Esophagus squamous epithelium (tissue), 5 donors: Measurements from ENCODE around the gene C14orf180. TPM values are rescaled to one million over a fixed set of nuclear protein-coding genes. Genes with fewer than 3 reads are reported as not detected.

Experiments used
- DNase-seq: peaks from one replicate; lab custom pipeline; 2025; lab: John Stamatoyannopoulos, UW
- H3K27ac ChIP-seq, 4 donors: fragments of 200-600 bp; sonication (generic); one replicate each; pipeline ENCODE4 v1.5.1; 2016 to 2019; ENCODE audit warnings: mild to moderate bottlenecking in 1 of 4
- H3K27me3 ChIP-seq, 4 donors: fragments of 200-600 bp; sonication (generic); 1 replicate in 3 of 4; 2 replicates in 1 of 4; pipeline versions ENCODE4 v1.5.1 to v1.6.0; 2017 to 2021; ENCODE audit warnings: antibody characterized with exemption in 1 of 4
- H3K36me3 ChIP-seq, 3 donors: fragments of 200-600 bp; sonication (generic); one replicate each; pipeline ENCODE4 v1.5.1; 2016 to 2019
- H3K4me1 ChIP-seq, 3 donors: fragments of 200-600 bp; sonication (generic); one replicate each; pipeline ENCODE4 v1.5.1; 2017 to 2019
- H3K4me3 ChIP-seq, 4 donors: fragments of 200-600 bp; sonication (generic); 1 replicate in 3 of 4; 2 replicates in 1 of 4; pipeline ENCODE4 v1.5.1; 2016 to 2019; ENCODE audit warnings: mild to moderate bottlenecking in 2 of 4, moderate library complexity in 1 of 4
- H3K9me3 ChIP-seq, 3 donors: fragments of 200-600 bp; sonication (generic); one replicate each; pipeline ENCODE4 v1.5.1; 2016 to 2019
- POLR2A ChIP-seq, 4 donors: fragments of 450-650 bp; IDR thresholded peaks; one replicate each; pipeline ENCODE4 v1.6.1; 2017; ENCODE audit warnings: antibody characterized with exemption in 4 of 4, mild to moderate bottlenecking in 4 of 4, moderate library complexity in 3 of 4
- WGBS, 2 donors: methylation state at CpG; one replicate each; pipeline ENCODE4 v1.1.5; 2018; 5-methylcytosine and 5-hydroxymethylcytosine counted together
- intact Hi-C: fragments of 100-400 bp; cut with DNase I; formaldehyde crosslinking; loops from one replicate; pipeline ENCODE4 v1.15.0; 2022
- total RNA-seq, 4 donors: library from RNA; depleted of rRNA; stranded (reverse); fragments of >200 nt; gene quantifications; one replicate each; pipeline ENCODE4 v1.1.0, GENCODE V29; 2016
- TF ChIP-seq, protein P1 (sequence below), 6 experiments: fragments of 450-650 bp in 4 of 6; fragments of 200-600 bp in 2 of 6; sonication (generic) in 2 of 6; IDR thresholded peaks; one replicate each; pipeline ENCODE4 v1.5.1; 2016 to 2019; ENCODE audit warnings: antibody characterized with exemption in 6 of 6, mild to moderate bottlenecking in 4 of 6, moderate library complexity in 4 of 6
- donor health status: DM: yes; HTN: yes; CAD: no.

C14orf180 gene
- total RNA-seq, 4 donors from 2014 or later: not detected

DNA sequence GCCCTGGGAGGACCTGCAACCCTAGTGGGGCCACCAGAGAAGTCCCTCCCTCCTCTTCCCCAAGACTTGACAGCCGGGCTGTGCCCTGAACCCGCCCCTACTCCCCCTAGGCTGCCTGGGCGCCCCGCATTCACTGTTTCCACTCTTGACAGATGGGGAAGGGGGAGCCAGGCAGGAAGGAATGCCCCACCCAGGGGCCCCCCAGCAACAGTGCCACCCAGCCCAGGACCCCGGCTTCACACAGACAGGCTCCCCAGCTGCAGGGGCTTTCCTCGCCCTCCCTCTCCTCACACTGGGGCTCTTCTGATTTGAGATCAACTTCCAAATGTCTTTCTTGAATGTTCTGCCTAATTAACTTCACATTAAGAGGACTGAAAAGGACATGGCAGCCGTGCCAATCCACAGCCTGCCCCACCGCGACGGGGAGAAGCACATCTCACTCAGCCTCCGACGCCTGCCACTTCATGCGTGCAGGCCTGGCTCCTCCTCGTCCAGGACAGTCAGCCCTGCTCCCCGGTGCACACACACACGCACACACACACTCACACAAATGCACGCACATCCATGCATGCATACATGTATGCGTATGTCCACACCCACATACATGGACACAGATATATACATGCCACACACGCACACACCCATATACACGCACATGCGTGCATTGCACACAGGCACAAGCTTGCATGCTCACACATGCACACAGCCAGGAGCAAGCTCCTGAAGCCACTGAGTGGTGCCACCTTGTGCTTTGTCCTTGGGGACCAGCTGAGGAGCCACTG is 19.6 kb upstream of the C14orf180 start:
- peaks cover 8 to 13% (median 9%) of the 10 kb centered on the region in 3 donors for H3K4me1 ChIP-seq
- H3K4me3 ChIP-seq: no peak overlapping the region
- TF ChIP-seq POLR2A (IDR thresholded peaks at IDR 0.05): no peak
- TF ChIP-seq, protein P1, sequence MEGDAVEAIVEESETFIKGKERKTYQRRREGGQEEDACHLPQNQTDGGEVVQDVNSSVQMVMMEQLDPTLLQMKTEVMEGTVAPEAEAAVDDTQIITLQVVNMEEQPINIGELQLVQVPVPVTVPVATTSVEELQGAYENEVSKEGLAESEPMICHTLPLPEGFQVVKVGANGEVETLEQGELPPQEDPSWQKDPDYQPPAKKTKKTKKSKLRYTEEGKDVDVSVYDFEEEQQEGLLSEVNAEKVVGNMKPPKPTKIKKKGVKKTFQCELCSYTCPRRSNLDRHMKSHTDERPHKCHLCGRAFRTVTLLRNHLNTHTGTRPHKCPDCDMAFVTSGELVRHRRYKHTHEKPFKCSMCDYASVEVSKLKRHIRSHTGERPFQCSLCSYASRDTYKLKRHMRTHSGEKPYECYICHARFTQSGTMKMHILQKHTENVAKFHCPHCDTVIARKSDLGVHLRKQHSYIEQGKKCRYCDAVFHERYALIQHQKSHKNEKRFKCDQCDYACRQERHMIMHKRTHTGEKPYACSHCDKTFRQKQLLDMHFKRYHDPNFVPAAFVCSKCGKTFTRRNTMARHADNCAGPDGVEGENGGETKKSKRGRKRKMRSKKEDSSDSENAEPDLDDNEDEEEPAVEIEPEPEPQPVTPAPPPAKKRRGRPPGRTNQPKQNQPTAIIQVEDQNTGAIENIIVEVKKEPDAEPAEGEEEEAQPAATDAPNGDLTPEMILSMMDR (IDR thresholded peaks at IDR 0.05): no peak
- intact Hi-C loops: loop anchor here (5.0 to 10.0 kb wide), 2 partner anchors 423 to 485 kb away; partner anchors contain the start of gene KIF26A
- WGBS, 2 donors: 54 to 57% methylated on average over 14 to 17 of the region's 21 CpGs
- H3K36me3 ChIP-seq: no peaks in the 10 kb centered on the region
- H3K27me3 ChIP-seq: peaks cover 0 to 95% (median 0%) of the 10 kb centered on the region in 4 donors
- H3K27ac ChIP-seq: no peak overlapping the region
- H3K9me3 ChIP-seq: no peaks in the 10 kb centered on the region
- no peak for DNase-seq

DNA sequence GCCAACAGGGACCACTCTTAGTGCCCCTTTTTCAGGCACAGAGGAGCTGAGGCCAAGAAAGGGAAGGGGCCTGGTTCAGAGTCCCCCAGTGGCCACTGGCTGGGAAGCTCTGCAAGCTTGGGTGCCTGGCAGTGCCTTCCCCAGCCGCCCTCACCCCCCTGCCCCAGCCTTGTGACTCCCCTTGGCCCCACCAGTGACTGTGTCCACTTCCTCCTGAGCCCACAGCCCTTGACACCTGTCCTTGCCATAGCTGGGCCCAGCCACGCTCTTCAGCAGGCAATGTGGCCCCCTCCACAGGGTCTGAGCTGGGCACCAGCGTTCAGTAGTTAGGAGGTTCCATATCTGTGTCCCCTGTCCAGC is 19.0 kb upstream of the C14orf180 start:
- Histone ChIP-seq H3K27me3 (peaks cover 0 to 95% (median 0%) of the 10 kb centered on the region in 4 donors), H3K9me3 (no peaks in the 10 kb centered on the region), H3K4me3 (no peak overlapping the region), H3K36me3 (no peaks in the 10 kb centered on the region), H3K4me1 (peaks cover 8 to 13% (median 9%) of the 10 kb centered on the region in 3 donors), H3K27ac (no peak overlapping the region)
- WGBS, 2 donors: 57 to 75% methylated on average over 2 to 3 of the region's 3 CpGs
- intact Hi-C loops: loop anchor here (5.0 to 10.0 kb wide), 2 partner anchors 423 to 486 kb away; partner anchors contain the start of gene KIF26A
- TF ChIP-seq, protein P1 (IDR thresholded peaks at IDR 0.05): no peak
- no peak for DNase-seq

DNA sequence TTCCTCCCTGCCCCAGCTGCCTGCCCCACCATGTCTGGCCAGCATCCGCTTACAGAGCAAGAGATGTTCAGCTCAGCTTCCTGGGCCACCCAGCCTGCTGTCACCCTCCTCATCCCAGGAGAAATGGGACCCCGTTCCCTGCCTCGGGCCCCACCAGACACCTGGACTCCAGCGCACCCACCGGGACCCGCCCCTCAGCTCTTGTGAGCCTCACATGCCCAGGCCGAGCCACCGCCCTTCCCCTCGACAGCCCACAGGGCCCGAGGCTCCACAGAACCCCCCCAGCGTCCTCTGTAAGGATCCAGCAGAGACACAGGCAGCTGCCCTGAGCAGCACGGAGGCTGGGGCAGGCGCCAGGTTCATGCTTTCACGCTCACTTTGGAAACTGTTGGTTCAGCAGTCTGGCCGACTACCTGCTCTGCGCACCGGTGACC is 18.4 kb upstream of the C14orf180 start:
- Histone ChIP-seq H3K9me3 (no peaks in the 10 kb centered on the region), H3K4me1 (peaks cover 8 to 13% (median 9%) of the 10 kb centered on the region in 3 donors), H3K4me3 (no peak overlapping the region), H3K36me3 (no peaks in the 10 kb centered on the region), H3K27me3 (peaks cover 0 to 95% (median 0%) of the 10 kb centered on the region in 4 donors), H3K27ac (no peak overlapping the region)
- no peak for DNase-seq
- 33% methylated on average over 4 of the region's 17 CpGs; no CpG with 5 or more reads in 1 of the 2 donors for WGBS, 2 donors
- TF ChIP-seq, protein P1 (IDR thresholded peaks at IDR 0.05): no peak
- TF ChIP-seq POLR2A (IDR thresholded peaks at IDR 0.05): no peak
- intact Hi-C loops: loop anchor here (5.0 to 10.0 kb wide), 2 partner anchors 424 to 486 kb away; partner anchors contain the start of gene KIF26A

DNA sequence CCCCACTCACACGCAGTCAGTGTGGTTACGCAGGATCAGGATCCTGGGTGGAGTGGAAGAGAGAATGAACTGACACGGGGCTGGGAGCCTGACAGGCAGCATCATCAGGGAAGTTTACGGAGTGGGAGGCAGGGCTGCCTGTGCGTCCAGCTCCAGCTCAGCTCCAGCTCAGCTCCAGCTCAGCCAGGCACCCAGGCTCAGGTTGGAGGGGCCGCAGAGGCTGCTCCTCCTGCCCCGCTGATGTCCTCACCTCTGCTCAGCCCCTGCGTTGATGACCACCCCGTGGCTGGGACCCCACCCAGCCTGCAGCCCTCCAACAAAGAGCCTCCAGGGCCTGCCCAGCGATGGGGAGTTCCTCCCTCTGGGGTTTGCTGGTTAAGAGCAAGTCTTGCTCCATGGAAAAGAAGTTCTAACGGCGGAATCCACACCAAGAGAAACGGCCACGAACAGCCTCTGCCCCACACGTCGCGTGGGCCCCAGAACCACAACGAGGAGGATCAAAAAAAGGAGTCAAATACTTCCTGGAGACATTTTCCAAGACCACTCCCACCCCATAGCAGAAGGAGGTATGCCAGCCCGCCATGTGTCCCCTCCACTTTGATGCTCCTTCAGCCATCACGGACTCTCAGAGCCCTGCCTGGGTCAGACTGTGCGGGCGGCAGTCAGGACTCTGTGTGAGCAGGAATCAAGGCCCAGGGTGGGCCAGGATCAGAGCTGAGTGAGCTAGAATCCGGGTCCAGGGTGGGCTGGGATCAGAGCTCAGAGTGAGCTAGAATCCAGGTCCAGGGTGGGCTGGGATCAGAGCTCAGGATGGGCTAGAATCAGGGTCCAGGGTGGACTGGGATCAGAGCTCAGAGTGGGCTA is 17.7 kb upstream of the C14orf180 start:
- no peak for DNase-seq
- H3K27me3 ChIP-seq: peaks cover 0 to 95% (median 0%) of the 10 kb centered on the region in 4 donors
- 49 to 65% methylated on average over 6 to 10 of the region's 23 CpGs for WGBS, 2 donors
- intact Hi-C loops: loop anchor here (5.0 to 10.0 kb wide), 2 partner anchors 425 to 487 kb away; partner anchors contain the start of gene KIF26A
- no peak overlapping the region for H3K4me3 ChIP-seq
- no peaks in the 10 kb centered on the region for H3K9me3 ChIP-seq
- peaks cover 8 to 13% (median 9%) of the 10 kb centered on the region in 3 donors for H3K4me1 ChIP-seq
- no peaks in the 10 kb centered on the region for H3K36me3 ChIP-seq
- no peak for TF ChIP-seq POLR2A (IDR thresholded peaks at IDR 0.05)
- TF ChIP-seq, protein P1 (IDR thresholded peaks at IDR 0.05): no peak
- no peak overlapping the region for H3K27ac ChIP-seq
